A549 (cell line): ENCODE data around the gene MON1A. TPM values are rescaled to one million over a fixed set of nuclear protein-coding genes. Genes with fewer than 3 reads are reported as not detected.

Source experiments
- ATAC-seq, 2 experiments: fragments of 200-7000 bp in 1 of 2; fragments of >200 bp in 1 of 2; cut with Nextera tagmentation in 1 of 2; cut with Tn5 transposase in 1 of 2; 3 replicates each; pipeline versions ENCODE4 v1.8.0 to v1.9.1; 2018 to 2020; ENCODE audit warnings: mild to moderate bottlenecking in 1 of 2, moderate library complexity in 1 of 2
- CTCF ChIA-PET: fragments of 300-600 bp; sonication (Branson Sonifier 250); formaldehyde crosslinking; extraction: SDS; loops from one replicate; lab custom pipeline; 2021; ENCODE audit warnings: antibody characterized with exemption, inconsistent platforms; lab: Yijun Ruan, JAX
- POLR2A ChIA-PET: fragments of 350-600 bp; formaldehyde crosslinking; extraction: SDS; loops from one replicate; lab custom pipeline; 2021; ENCODE audit warnings: antibody characterized with exemption, inconsistent platforms; lab: Yijun Ruan, JAX
- DNase-seq, 2 experiments: peaks; one replicate each; pipeline versions ENCODE4 v3.0.0 to v3.0.0-alpha.2; 2011 to 2016; ENCODE audit warnings: low read depth in 1 of 2, low spot score in 1 of 2
- FAIRE-seq: peaks from 2 replicates; lab custom pipeline; 2011; peaks lifted over from hg19 to GRCh38; lab: Jason Lieb, UNC
- H3K27ac ChIP-seq, 2 experiments: fragments of >200 bp; sonication (Bioruptor Twin); formaldehyde crosslinking; 3 replicates each; pipeline ENCODE4 v1.5.1; 2016 to 2017
- H3K4me1 ChIP-seq: fragments of >200 bp; sonication (Bioruptor Twin); formaldehyde crosslinking; 3 replicates; pipeline ENCODE4 v1.6.1; 2016
- H3K4me2 ChIP-seq: fragments of >200 bp; sonication (Bioruptor Twin); formaldehyde crosslinking; 3 replicates; pipeline ENCODE4 v1.6.1; 2016
- H3K4me3 ChIP-seq: fragments of >200 bp; sonication (Bioruptor Twin); formaldehyde crosslinking; 3 replicates; pipeline ENCODE4 v1.5.1; 2016
- H3K9me3 ChIP-seq: fragments of >200 bp; sonication (Bioruptor Twin); formaldehyde crosslinking; 3 replicates; pipeline ENCODE4 v1.6.1; 2016
- BHLHE40 ChIP-seq: IDR thresholded peaks from 2 replicates; pipeline ENCODE4 v1.6.1; 2012; ENCODE audit warnings: low read depth, low read length, inconsistent platforms
- CEBPB ChIP-seq, 2 experiments: fragments of >200 bp in 1 of 2; sonication (Bioruptor Twin) in 1 of 2; formaldehyde crosslinking in 1 of 2; IDR thresholded peaks; 2 replicates each; pipeline ENCODE4 v1.6.1; 2012 to 2016
- FOSB ChIP-seq: fragments of 250-450 bp; sonication (Bioruptor Pico); IDR thresholded peaks from 2 replicates; pipeline ENCODE4 v1.5.0; 2020; ENCODE audit warnings: mild to moderate bottlenecking, moderate library complexity
- HDAC2 ChIP-seq: fragments of 200-600 bp; sonication (generic); IDR thresholded peaks from 2 replicates; pipeline ENCODE4 v1.6.1; 2016
- HOXB13 ChIP-seq: fragments of 250-450 bp; sonication (Bioruptor Pico); IDR thresholded peaks from 2 replicates; pipeline ENCODE4 v1.5.0; 2020; ENCODE audit warnings: low read depth, mild to moderate bottlenecking, moderate library complexity
- JUN ChIP-seq, 2 experiments: fragments of >200 bp; sonication (Bioruptor Twin); formaldehyde crosslinking; IDR thresholded peaks; 2 replicates in 1 of 2; 3 replicates in 1 of 2; pipeline ENCODE4 v1.6.1; 2016 to 2017
- MAFK ChIP-seq: fragments of 450-650 bp; IDR thresholded peaks from 2 replicates; pipeline ENCODE4 v1.6.1; 2014; ENCODE audit not compliant: partially characterized antibody
- NPAS2 ChIP-seq: fragments of 250-450 bp; sonication (Bioruptor Pico); IDR thresholded peaks from 2 replicates; pipeline ENCODE4 v1.8.0; 2022; ENCODE audit warnings: mild to moderate bottlenecking, moderate library complexity, borderline replicate concordance
- NR3C1 ChIP-seq: fragments of >200 bp; sonication (Bioruptor Twin); formaldehyde crosslinking; IDR thresholded peaks from 3 replicates; pipeline ENCODE4 v1.6.1; 2017
- PHF8 ChIP-seq: fragments of 200-600 bp; sonication (generic); IDR thresholded peaks from 2 replicates; pipeline ENCODE4 v1.6.1; 2016; ENCODE audit warnings: low read depth, mild to moderate bottlenecking, antibody characterized with exemption, moderate library complexity, borderline replicate concordance
- RFX5 ChIP-seq: fragments of 450-650 bp; IDR thresholded peaks from 2 replicates; pipeline ENCODE4 v1.7.1; 2014; ENCODE audit warnings: antibody characterized with exemption, mild to moderate bottlenecking, moderate library complexity
- TFCP2L1 ChIP-seq: fragments of 250-450 bp; sonication (Bioruptor Pico); IDR thresholded peaks from 2 replicates; pipeline ENCODE4 v1.5.0; 2021; ENCODE audit warnings: mild to moderate bottlenecking
- ZSCAN20 ChIP-seq: fragments of 250-450 bp; sonication (Bioruptor Pico); IDR thresholded peaks from 2 replicates; pipeline ENCODE4 v1.8.0; 2022; ENCODE audit warnings: mild to moderate bottlenecking, moderate library complexity
- WGBS: methylation state at CpG from one replicate; pipeline ENCODE4 v1.1.6; 2017; ENCODE audit errors: missing lambda C conversion rate; 5-methylcytosine and 5-hydroxymethylcytosine counted together
- polyA plus RNA-seq, 4 experiments: library from polyadenylated mRNA; depleted of rRNA in 3 of 4; stranded (reverse); fragments of >200 nt; fragmentation: RNase III in 1 of 4; extraction: RNeasy Plus Mini Kit Qiagen cat#74134 plus additional on column Dnase treatment in 1 of 4; gene quantifications; 2 replicates in 3 of 4; 3 replicates in 1 of 4; pipeline ENCODE4 v1.2.3, GENCODE V29; 2011 to 2017
- TF ChIP-seq, protein P1 (sequence below): IDR thresholded peaks from 2 replicates; pipeline ENCODE4 v1.6.1; 2012; ENCODE audit warnings: low read depth, borderline replicate concordance
- TF ChIP-seq, protein P2 (sequence below): IDR thresholded peaks from 2 replicates; pipeline ENCODE4 v1.6.1; 2012
- TF ChIP-seq, protein P3 (sequence below): IDR thresholded peaks from 2 replicates; pipeline ENCODE4 v1.6.1; 2012
- TF ChIP-seq, protein P4 (sequence below): fragments of 250-450 bp; sonication (Bioruptor Pico); IDR thresholded peaks from 2 replicates; pipeline ENCODE4 v1.5.0; 2021; ENCODE audit warnings: mild to moderate bottlenecking, moderate library complexity, borderline replicate concordance
- TF ChIP-seq, protein P5 (sequence below): fragments of 250-450 bp; sonication (Bioruptor Pico); IDR thresholded peaks from 2 replicates; pipeline ENCODE4 v1.5.0; 2020; ENCODE audit warnings: low read depth, mild to moderate bottlenecking, moderate library complexity

Gene MON1A
- polyA plus RNA-seq, 2 of the 4 experiments (the other 2 are of a cell fraction), result 4.2 to 5.1 TPM

DNA sequence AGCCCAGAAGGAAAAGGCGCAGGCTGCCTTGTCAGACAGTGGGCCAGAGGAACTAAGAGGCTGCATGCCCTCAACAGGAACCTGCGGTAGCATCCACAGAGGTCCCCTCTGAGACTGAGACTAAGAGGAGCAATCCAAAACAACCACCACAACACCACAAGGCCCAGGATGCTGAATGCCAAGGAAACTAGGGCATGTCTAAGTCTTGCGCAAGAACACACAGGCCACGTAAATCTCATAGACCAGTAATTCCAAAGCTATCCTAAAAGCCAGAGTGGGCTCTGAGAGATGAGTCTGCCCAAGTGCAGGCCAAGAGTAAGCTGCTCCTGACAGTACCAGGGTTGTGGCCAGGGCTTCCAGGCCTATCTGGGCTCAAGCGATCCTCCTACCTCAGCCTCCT lies 12.9 kb downstream of the MON1A start:
- no peak for FAIRE-seq
- H3K4me2 ChIP-seq, result no peak overlapping the region
- no peak overlapping the region for H3K27ac ChIP-seq
- CTCF ChIA-PET, result interaction anchor here (2.0 to 3.3 kb wide), 2 partner anchors 10 to 75 kb away, joined by 6 to 9 read pairs; no protein-coding TSS in a partner anchor
- H3K4me1 ChIP-seq, result no peaks in the 10 kb centered on the region
- ATAC-seq, result no peak
- WGBS, result 100% methylated on average over 5 of the region's 5 CpGs
- no peak overlapping the region for H3K4me3 ChIP-seq
- H3K9me3 ChIP-seq, result no peaks in the 10 kb centered on the region
- DNase-seq, result no peak
- POLR2A ChIA-PET, result no interaction called here
- TF ChIP-seq TFCP2L1 (no peak), RFX5 (no peak), CEBPB (IDR thresholded peaks at IDR 0.05) (peak; percentile 37 to 83; a peak in 3 of 4 replicates), ZSCAN20 (CRISPR knock-in tag) (no peak), JUN (IDR thresholded peaks at IDR 0.05) (no peak)

DNA sequence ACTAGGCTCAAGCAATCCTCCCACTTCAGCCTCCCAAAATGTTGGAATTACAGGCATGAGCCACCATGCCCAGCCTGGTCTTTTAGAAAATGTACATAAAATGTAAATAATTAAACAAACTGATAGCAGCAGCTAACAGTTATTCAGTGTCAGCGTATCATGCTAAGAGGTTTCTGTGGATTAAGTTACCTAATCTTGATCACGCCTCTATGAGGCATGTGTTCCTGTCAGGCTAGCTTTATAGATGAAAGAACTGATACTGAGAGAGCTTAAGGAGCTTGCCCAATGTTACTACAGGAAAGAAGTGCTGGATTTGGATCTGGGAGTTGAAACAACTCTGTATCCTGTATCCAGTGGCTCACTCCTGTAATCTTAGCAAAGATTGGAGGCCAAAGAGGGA lies 14.7 kb downstream of the MON1A start:
- no peak overlapping the region for H3K4me3 ChIP-seq
- FAIRE-seq (no peak), DNase-seq (no peak), ATAC-seq (no peak)
- no peaks in the 10 kb centered on the region for H3K4me1 ChIP-seq
- H3K27ac ChIP-seq, result no peak overlapping the region
- no peak for TF ChIP-seq HDAC2
- TF ChIP-seq NPAS2 (CRISPR knock-in tag), result no peak
- TF ChIP-seq RFX5, result no peak
- POLR2A ChIA-PET, result no interaction called here
- H3K9me3 ChIP-seq, result no peaks in the 10 kb centered on the region
- CTCF ChIA-PET, result interaction anchor here (3.3 kb wide), 1 partner anchor 9 kb away, joined by 9 read pairs; no protein-coding TSS in a partner anchor
- 58% methylated on average over 2 of the region's 2 CpGs for WGBS
- H3K4me2 ChIP-seq, result no peak overlapping the region

DNA sequence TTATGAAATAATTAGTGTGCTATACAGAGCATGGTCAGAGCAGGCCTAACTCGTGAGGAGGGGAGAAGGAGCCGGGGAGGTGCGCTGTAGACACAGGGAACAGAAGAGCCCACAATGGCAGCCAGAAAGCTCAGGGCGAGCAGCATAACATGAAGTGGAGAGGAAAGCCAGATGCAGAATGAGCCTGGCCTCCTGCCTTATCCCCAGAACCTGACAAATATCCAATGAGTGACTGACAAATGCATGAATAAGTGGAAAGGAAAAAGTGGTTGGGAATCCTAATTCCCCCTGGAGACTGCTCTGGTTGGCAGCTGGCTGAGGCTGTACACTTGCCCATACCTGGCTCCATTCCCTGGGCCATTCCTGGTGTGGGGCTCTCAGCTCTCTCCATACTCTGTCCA lies 16.7 kb downstream of the MON1A start:
- Histone ChIP-seq H3K9me3 (no peaks in the 10 kb centered on the region), H3K4me2 (no peak overlapping the region), H3K4me1 (no peaks in the 10 kb centered on the region), H3K27ac (no peak overlapping the region), H3K4me3 (no peak overlapping the region)
- FAIRE-seq (no peak), DNase-seq (no peak), ATAC-seq (no peak)
- TF ChIP-seq, protein P1, sequence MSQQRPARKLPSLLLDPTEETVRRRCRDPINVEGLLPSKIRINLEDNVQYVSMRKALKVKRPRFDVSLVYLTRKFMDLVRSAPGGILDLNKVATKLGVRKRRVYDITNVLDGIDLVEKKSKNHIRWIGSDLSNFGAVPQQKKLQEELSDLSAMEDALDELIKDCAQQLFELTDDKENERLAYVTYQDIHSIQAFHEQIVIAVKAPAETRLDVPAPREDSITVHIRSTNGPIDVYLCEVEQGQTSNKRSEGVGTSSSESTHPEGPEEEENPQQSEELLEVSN, result no peak
- TF ChIP-seq MAFK (no peak), PHF8 (no peak), HOXB13 (CRISPR knock-in tag) (no peak), BHLHE40 (no peak), NR3C1 (no peak), FOSB (CRISPR knock-in tag) (no peak)
- TF ChIP-seq, protein P2, sequence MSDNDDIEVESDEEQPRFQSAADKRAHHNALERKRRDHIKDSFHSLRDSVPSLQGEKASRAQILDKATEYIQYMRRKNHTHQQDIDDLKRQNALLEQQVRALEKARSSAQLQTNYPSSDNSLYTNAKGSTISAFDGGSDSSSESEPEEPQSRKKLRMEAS, result no peak
- TF ChIP-seq, protein P3, sequence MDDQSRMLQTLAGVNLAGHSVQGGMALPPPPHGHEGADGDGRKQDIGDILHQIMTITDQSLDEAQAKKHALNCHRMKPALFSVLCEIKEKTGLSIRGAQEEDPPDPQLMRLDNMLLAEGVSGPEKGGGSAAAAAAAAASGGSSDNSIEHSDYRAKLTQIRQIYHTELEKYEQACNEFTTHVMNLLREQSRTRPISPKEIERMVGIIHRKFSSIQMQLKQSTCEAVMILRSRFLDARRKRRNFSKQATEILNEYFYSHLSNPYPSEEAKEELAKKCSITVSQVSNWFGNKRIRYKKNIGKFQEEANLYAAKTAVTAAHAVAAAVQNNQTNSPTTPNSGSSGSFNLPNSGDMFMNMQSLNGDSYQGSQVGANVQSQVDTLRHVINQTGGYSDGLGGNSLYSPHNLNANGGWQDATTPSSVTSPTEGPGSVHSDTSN, result no peak
- TF ChIP-seq, protein P4, sequence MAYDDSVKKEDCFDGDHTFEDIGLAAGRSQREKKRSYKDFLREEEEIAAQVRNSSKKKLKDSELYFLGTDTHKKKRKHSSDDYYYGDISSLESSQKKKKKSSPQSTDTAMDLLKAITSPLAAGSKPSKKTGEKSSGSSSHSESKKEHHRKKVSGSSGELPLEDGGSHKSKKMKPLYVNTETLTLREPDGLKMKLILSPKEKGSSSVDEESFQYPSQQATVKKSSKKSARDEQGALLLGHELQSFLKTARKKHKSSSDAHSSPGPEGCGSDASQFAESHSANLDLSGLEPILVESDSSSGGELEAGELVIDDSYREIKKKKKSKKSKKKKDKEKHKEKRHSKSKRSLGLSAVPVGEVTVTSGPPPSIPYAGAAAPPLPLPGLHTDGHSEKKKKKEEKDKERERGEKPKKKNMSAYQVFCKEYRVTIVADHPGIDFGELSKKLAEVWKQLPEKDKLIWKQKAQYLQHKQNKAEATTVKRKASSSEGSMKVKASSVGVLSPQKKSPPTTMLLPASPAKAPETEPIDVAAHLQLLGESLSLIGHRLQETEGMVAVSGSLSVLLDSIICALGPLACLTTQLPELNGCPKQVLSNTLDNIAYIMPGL (CRISPR knock-in tag), result no peak
- TF ChIP-seq, protein P5, sequence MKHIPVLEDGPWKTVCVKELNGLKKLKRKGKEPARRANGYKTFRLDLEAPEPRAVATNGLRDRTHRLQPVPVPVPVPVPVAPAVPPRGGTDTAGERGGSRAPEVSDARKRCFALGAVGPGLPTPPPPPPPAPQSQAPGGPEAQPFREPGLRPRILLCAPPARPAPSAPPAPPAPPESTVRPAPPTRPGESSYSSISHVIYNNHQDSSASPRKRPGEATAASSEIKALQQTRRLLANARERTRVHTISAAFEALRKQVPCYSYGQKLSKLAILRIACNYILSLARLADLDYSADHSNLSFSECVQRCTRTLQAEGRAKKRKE (CRISPR knock-in tag), result no peak
- 94% methylated on average over 4 of the region's 4 CpGs for WGBS
- CTCF ChIA-PET, result interaction anchor here (1.2 kb wide), 1 partner anchor 12 kb away, joined by 3 read pairs; no protein-coding TSS in a partner anchor
- POLR2A ChIA-PET, result no interaction called here
